ENCODE data around the gene PRPF18.
"Not testable (repeated sequence)": the region's sequence is repeated elsewhere in the genome, so short reads cannot be mapped to it uniquely, and the experiment has no call there.

PRPF18 gene, protein sequence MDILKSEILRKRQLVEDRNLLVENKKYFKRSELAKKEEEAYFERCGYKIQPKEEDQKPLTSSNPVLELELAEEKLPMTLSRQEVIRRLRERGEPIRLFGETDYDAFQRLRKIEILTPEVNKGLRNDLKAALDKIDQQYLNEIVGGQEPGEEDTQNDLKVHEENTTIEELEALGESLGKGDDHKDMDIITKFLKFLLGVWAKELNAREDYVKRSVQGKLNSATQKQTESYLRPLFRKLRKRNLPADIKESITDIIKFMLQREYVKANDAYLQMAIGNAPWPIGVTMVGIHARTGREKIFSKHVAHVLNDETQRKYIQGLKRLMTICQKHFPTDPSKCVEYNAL

DNA sequence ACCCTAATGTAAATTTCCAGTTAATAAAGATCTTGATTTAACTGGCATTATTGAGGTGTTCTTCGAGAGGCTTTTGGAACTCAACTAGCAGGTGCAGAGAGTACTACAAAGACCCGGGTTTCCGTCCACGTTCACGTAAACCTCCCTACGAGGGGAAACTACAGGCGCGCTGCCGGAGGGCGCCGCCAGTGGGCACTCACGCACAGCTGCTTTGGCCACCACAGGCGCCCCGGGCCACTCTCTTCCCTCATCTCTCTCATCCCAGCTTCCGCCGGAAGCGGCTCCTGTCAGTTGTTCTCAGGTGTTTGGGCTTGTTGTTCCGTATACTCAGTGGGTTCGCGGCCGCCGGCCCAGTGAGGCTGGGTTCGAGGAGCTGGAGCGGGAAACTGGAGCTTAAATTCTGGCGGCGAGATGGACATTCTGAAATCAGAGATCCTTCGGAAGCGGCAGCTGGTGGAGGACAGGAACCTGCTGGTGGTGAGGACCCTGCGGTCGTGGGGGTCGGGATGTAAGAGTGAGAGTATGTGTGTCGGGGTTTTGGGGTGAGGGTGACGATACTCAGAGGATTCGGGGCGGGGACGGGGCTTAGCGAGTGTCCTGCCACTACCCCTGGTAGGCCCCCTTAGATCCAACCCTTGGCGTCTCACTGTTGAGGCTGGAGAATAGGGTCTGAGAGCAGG, at the start of gene PRPF18:
PRPF18 (plus strand) TSS at position 290 of the 680 bp plus-strand sequence; CDS start at position 412, 122 bp downstream.
- Mint-ChIP-seq H3K36me3 (ENCODE audit: low read depth) (peaks cover 29% of the 10 kb centered on the region), H3K27me3 (peaks cover 25% of the 10 kb centered on the region), H3K27ac (peak within 1 kb of the TSS; percentile 96), H3K9me3 (no peaks in the 10 kb centered on the region), H3K4me3 (peak within 1 kb of the TSS; percentile 100), H3K4me1 (ENCODE audit: low read depth) (peaks cover 33% of the 10 kb centered on the region)
- peak; percentile 96 for DNase-seq

GRCh38 chr10:13537985-13538384, 48.8 kb upstream of the PRPF18 start:
- H3K27me3 Mint-ChIP-seq, result peaks cover 73% of the 10 kb centered on the region

GRCh38 chr10:13542533-13542932, 44.2 kb upstream of the PRPF18 start:
- Mint-ChIP-seq H3K27ac (no peak overlapping the region), H3K9me3 (no peaks in the 10 kb centered on the region), H3K4me3 (no peak overlapping the region), H3K4me1 (ENCODE audit: low read depth) (no peaks in the 10 kb centered on the region), H3K36me3 (ENCODE audit: low read depth) (no peaks in the 10 kb centered on the region), H3K27me3 (peaks cover 71% of the 10 kb centered on the region)
- DNase-seq, result no peak

More at GRCh38 chr10:13537985-13538384, 48.8 kb upstream of the PRPF18 start:
- not testable (repeated sequence) for H3K9me3 Mint-ChIP-seq; H3K4me1 Mint-ChIP-seq (ENCODE audit: low read depth); H3K4me3 Mint-ChIP-seq; DNase-seq; H3K27ac Mint-ChIP-seq; H3K36me3 Mint-ChIP-seq (ENCODE audit: low read depth)

- Mint-ChIP-seq H3K4me3 (no peak overlapping the region), H3K9me3 (peaks cover 24% of the 10 kb centered on the region), H3K27me3 (peaks cover 29% of the 10 kb centered on the region), H3K36me3 (ENCODE audit: low read depth) (peaks cover 2% of the 10 kb centered on the region), H3K4me1 (ENCODE audit: low read depth) (no peaks in the 10 kb centered on the region), H3K27ac (no peak overlapping the region)
- no peak for DNase-seq
Measured at GRCh38 chr10:13550802-13551201, 36.0 kb upstream of the PRPF18 start.

DNA sequence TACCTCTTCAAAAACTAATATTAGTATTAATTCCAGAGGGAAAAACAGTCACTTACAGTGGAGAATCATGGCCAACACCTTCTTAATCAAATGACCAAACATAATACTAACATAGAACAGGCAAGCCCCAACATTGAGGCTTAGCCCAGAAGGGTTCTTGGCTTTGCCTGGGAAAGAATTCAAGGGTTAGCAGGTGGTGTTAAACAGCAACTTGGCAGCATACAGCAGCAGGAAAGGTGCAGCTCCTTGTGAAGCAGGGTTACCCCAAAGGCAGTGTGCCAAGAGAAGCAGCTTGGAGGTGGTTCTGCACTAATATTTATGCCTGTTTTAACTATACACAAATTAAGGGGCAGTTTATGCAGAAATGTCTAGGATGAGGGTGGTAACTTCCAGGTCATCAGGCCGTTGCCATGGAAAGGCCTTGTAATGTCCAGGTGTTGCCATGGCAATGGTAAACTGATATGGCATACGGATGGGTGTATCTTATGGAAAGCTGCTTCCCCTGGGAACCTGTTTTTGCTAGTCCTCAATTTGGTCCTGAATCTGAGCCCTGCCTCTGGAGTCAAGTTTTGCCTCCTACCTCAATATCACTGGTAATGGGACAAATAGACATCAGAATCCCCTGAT, 30.8 kb upstream of the PRPF18 start:
- H3K9me3 Mint-ChIP-seq, result peaks cover 7% of the 10 kb centered on the region
- H3K36me3 Mint-ChIP-seq (ENCODE audit: low read depth), result no peaks in the 10 kb centered on the region
- no peak overlapping the region for H3K4me3 Mint-ChIP-seq
- peaks cover 8% of the 10 kb centered on the region for H3K27me3 Mint-ChIP-seq
- no peak for DNase-seq
- H3K27ac Mint-ChIP-seq, result no peak overlapping the region
- H3K4me1 Mint-ChIP-seq (ENCODE audit: low read depth), result peaks cover 2% of the 10 kb centered on the region

- Mint-ChIP-seq H3K36me3 (ENCODE audit: low read depth) (no peaks in the 10 kb centered on the region), H3K27me3 (peaks cover 3% of the 10 kb centered on the region)
Measured at GRCh38 chr10:13559124-13559700, 27.6 kb upstream of the PRPF18 start.

DNA sequence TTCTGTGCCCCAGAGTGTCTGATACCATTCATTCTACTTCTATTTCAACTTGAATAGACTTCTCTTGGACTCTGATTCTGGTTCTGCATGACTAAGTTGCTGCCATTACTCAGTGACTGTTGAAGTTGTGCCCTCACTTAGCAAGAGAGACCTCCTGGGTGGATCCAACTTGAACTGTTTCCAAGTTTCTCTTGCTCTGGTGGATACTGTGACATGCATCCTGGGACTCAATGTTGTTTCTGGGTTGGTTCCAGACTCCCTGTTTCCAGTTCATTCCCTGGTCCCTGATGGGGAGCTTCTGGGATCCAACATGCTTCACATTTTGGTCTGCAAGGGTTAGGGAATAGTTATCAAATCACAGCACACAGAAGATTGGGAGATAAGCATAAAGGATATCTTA, 26.2 kb upstream of the PRPF18 start:
- no peak for DNase-seq
- Mint-ChIP-seq H3K4me1 (ENCODE audit: low read depth) (peaks cover 2% of the 10 kb centered on the region), H3K27ac (no peak overlapping the region), H3K27me3 (no peaks in the 10 kb centered on the region), H3K9me3 (no peaks in the 10 kb centered on the region), H3K4me3 (no peak overlapping the region), H3K36me3 (ENCODE audit: low read depth) (no peaks in the 10 kb centered on the region)

More at GRCh38 chr10:13559124-13559700, 27.6 kb upstream of the PRPF18 start:
- no peak overlapping the region for H3K27ac Mint-ChIP-seq
- H3K4me1 Mint-ChIP-seq (ENCODE audit: low read depth), result peaks cover 2% of the 10 kb centered on the region
- no peaks in the 10 kb centered on the region for H3K9me3 Mint-ChIP-seq
- no peak overlapping the region for H3K4me3 Mint-ChIP-seq
- no peak for DNase-seq

GRCh38 chr10:13563481-13564445, 23.0 kb upstream of the PRPF18 start:
- Mint-ChIP-seq H3K36me3 (ENCODE audit: low read depth) (no peaks in the 10 kb centered on the region), H3K4me3 (no peak overlapping the region), H3K27ac (no peak overlapping the region), H3K27me3 (peaks cover 6% of the 10 kb centered on the region), H3K9me3 (no peaks in the 10 kb centered on the region), H3K4me1 (ENCODE audit: low read depth) (no peaks in the 10 kb centered on the region)
- no peak for DNase-seq

GRCh38 chr10:13564576-13564975, 22.2 kb upstream of the PRPF18 start:
- Mint-ChIP-seq H3K27me3 (peaks cover 15% of the 10 kb centered on the region), H3K9me3 (no peaks in the 10 kb centered on the region), H3K4me3 (no peak overlapping the region), H3K4me1 (ENCODE audit: low read depth) (no peaks in the 10 kb centered on the region), H3K27ac (no peak overlapping the region), H3K36me3 (ENCODE audit: low read depth) (no peaks in the 10 kb centered on the region)
- no peak for DNase-seq

- Mint-ChIP-seq H3K27ac (no peak overlapping the region), H3K9me3 (no peaks in the 10 kb centered on the region), H3K36me3 (ENCODE audit: low read depth) (no peaks in the 10 kb centered on the region), H3K27me3 (peaks cover 18% of the 10 kb centered on the region), H3K4me1 (ENCODE audit: low read depth) (no peaks in the 10 kb centered on the region), H3K4me3 (no peak overlapping the region)
- no peak for DNase-seq
Measured at GRCh38 chr10:13567030-13567429, 19.7 kb upstream of the PRPF18 start.

- no peak overlapping the region for H3K27ac Mint-ChIP-seq
- H3K27me3 Mint-ChIP-seq, result peaks cover 23% of the 10 kb centered on the region
- no peaks in the 10 kb centered on the region for H3K4me1 Mint-ChIP-seq (ENCODE audit: low read depth)
- H3K9me3 Mint-ChIP-seq, result no peaks in the 10 kb centered on the region
- no peak overlapping the region for H3K4me3 Mint-ChIP-seq
- no peaks in the 10 kb centered on the region for H3K36me3 Mint-ChIP-seq (ENCODE audit: low read depth)
- no peak for DNase-seq
Measured at GRCh38 chr10:13571541-13571940, 15.2 kb upstream of the PRPF18 start.

DNA sequence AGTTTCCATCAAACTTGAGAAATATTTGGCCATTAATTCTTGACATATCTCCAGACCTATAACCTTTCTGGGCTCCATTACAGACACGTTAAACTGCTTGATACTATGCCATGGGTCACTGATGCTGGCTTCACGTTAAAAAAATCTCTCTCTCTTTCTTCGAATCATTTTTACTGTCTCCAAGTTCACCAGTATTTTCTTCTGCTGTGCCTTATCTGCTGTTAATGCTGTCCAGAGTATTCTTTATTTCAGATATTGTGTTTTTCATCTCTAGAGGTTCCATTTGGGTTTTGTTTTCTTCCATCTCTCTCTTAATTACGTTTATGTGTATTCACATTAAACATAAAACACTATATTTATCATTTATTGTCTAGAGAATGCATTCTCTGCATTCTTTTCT, 12.8 kb upstream of the PRPF18 start:
- no peaks in the 10 kb centered on the region for H3K36me3 Mint-ChIP-seq (ENCODE audit: low read depth)
- H3K27me3 Mint-ChIP-seq, result peaks cover 30% of the 10 kb centered on the region
- H3K4me3 Mint-ChIP-seq, result no peak overlapping the region
- no peaks in the 10 kb centered on the region for H3K4me1 Mint-ChIP-seq (ENCODE audit: low read depth)
- H3K27ac Mint-ChIP-seq, result no peak overlapping the region
- no peak for DNase-seq
- no peaks in the 10 kb centered on the region for H3K9me3 Mint-ChIP-seq

DNA sequence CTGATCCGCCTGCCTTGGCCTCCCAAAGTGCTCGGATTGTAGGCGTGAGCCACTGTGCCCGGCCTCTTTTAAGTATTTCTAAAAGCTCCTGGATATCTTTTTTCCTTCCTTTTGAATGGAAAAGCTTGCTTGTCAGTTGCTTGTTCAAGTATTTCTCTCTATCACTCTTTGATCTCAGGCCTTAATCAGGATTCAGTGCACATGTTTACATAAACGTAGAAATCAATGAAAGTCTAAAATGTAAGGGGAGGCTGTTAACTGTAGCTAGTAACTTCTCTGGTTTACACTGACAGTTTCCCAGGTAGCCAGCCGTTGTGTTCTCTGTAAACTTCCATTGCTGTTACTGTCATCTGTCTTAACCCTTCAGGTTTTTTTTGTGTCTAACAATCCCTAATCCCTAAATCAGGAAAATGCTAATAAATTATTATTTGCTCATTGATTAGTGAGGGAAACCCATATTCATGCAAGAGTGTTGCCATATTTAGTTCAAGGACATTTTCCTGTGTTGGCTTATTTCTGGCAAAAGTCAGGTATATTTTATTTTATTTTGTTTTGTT, 1.5 kb upstream of the PRPF18 start:
- peaks cover 31% of the 10 kb centered on the region for H3K4me1 Mint-ChIP-seq (ENCODE audit: low read depth)
- H3K36me3 Mint-ChIP-seq (ENCODE audit: low read depth), result peaks cover 19% of the 10 kb centered on the region
- no peak overlapping the region for H3K27ac Mint-ChIP-seq
- no peak for DNase-seq
- no peak overlapping the region for H3K4me3 Mint-ChIP-seq
- H3K9me3 Mint-ChIP-seq, result no peaks in the 10 kb centered on the region
- H3K27me3 Mint-ChIP-seq, result peaks cover 33% of the 10 kb centered on the region

Measured in activated T-cell treated with anti-CD3 and anti-CD28 coated beads, Interleukin-2, amount 50 U/mL, for 24 hours (primary cell).